GM18868 (cell line): ENCODE measurements around the gene MINDY4.

Source experiments
- ATAC-seq: cut with Tn5 transposase; IDR thresholded peaks from one replicate; pipeline ENCODE4 v1.9.1; 2021; ENCODE audit warnings: mild to moderate bottlenecking, moderate library complexity; ENCODE audit not compliant: unreplicated experiment

Gene MINDY4

DNA sequence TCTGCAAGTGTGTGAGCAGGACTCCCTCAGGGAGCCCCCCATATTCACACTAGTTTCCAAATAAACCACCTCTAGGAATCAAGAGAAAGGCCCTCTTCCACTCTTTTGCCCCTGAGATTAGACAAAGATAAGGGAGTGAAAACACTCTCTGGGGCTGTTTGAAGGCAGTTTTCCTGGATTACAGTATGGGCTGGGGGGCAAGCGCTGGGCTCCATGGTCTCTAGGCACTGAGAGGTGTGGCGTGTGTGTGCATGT, 141.4 kb downstream of the MINDY4 start:
- ATAC-seq: no peak

- no peak for ATAC-seq
Measured at GRCh38 chr7:30912986-30913811, 142.0 kb downstream of the MINDY4 start.

- ATAC-seq: no peak
Measured at GRCh38 chr7:30913821-30914515, 142.8 kb downstream of the MINDY4 start.

- ATAC-seq: no peak
Measured at GRCh38 chr7:30914596-30914995, 143.4 kb downstream of the MINDY4 start.

DNA sequence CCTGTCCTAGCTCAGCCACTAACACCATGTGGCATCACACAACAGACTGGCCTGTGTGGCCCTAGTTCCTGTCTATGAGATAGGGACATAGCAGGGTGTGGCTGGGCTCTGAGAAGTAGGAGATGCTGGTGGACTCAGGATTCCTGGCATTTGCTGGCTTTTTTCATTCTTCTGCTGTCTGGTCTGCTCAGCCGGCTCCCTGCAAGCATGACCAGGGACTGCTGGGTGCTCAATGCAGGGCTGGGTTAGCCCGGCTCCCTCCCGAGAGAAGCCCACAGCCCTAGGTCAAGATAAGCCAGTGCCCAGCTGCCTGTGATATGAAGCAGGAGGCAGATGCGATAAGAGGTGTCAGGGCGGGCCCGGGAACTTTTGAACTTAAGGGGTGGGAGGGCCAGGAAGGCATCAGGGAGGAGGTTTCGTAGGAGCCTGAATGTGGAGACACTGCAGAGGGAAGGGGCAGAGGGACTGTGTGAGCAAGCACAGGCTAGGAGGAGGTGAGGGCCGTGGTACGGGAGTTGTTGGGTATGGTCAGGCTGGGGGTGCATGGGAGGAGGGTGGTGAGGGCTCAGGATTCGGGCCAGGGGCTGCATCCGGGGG, 143.9 kb downstream of the MINDY4 start:
- ATAC-seq: no peak

- no peak for ATAC-seq
Measured at GRCh38 chr7:30915751-30916150, 144.5 kb downstream of the MINDY4 start.

GRCh38 chr7:30916255-30916654, 145.0 kb downstream of the MINDY4 start:
- ATAC-seq: no peak

GRCh38 chr7:30916767-30917166, 145.6 kb downstream of the MINDY4 start:
- ATAC-seq: no peak

GRCh38 chr7:30917216-30917893, 146.1 kb downstream of the MINDY4 start:
- no peak for ATAC-seq

- no peak for ATAC-seq
Measured at GRCh38 chr7:30918676-30919075, 147.5 kb downstream of the MINDY4 start.

DNA sequence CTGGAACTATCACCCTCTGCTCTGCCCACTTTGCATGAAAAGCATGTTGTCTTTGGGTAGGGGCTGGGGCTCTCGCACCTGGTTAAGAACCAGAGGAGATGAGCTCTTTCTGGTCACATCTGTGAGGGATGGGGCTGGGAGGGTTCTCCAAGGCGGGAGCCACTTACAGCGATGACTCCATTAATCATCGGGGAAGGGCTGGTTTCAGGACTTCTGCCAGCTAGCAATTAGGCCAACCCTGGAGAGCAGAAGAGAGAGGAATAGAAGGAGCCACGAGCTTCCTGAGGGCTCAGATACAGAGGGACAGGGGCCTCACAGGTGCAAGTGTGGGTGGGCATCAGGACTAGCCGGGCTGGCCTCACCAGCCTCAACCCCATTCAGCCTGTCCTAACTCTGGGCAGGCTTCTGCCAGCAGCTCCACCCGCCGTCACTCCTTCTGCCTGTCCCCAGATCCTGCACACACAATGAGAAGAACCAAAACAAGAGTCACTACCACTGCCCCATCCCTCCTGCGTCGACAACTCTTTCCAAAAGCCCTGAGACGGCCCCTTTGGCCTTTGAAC, 148.9 kb downstream of the MINDY4 start:
- no peak for ATAC-seq

- ATAC-seq: no peak
Measured at GRCh38 chr7:30920584-30921539, 149.6 kb downstream of the MINDY4 start.

GRCh38 chr7:30921540-30922401, 150.6 kb downstream of the MINDY4 start:
- no peak for ATAC-seq

DNA sequence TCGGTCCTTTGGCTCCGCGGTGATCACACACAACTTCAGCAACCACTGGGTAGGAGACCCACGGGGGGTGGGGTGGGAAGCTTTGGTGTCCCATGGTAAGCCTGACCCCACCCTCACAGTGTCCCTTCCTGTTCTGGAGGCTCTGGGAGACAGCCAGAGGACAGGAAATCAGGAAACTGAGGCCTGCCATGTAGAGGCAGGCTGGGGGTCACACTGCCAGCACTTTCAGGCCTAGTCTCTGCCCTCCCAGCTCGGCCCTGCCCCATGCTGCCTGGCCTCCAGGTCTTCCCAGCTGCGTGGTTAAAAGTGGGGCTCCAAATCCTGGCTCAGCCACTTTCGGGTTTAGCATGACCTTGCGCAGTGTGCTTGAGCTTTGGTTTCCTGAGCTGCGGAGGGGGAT, 151.4 kb downstream of the MINDY4 start:
- no peak for ATAC-seq

DNA sequence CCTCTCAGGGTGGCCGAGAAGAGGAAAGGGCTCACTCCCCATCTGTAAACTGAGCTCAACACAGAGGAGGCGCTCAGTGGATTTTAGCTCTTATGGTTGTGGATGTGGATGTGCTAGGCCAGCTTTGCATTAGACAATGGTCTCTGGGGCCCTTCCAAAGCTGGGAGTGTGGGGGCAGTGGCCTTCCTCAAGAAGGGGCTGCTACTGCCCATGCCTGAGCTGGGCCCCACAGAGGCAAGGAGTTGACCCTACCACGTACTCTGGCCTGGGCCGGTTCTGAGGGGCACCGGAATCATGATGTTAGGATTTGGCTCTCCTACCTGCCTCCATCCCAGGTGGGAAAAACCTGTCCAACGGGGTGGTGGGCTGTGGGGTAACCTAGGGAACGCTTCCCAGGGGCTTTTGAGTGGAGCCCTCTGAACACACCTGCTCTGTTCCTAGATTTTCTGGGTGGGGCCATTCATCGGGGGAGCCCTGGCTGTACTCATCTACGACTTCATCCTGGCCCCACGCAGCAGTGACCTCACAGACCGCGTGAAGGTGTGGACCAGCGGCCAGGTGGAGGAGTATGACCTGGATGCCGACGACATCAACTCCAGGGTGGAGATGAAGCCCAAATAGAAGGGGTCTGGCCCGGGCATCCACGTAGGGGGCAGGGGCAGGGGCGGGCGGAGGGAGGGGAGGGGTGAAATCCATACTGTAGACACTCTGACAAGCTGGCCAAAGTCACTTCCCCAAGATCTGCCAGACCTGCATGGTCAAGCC, 152.0 kb downstream of the MINDY4 start:
- ATAC-seq: no peak

DNA sequence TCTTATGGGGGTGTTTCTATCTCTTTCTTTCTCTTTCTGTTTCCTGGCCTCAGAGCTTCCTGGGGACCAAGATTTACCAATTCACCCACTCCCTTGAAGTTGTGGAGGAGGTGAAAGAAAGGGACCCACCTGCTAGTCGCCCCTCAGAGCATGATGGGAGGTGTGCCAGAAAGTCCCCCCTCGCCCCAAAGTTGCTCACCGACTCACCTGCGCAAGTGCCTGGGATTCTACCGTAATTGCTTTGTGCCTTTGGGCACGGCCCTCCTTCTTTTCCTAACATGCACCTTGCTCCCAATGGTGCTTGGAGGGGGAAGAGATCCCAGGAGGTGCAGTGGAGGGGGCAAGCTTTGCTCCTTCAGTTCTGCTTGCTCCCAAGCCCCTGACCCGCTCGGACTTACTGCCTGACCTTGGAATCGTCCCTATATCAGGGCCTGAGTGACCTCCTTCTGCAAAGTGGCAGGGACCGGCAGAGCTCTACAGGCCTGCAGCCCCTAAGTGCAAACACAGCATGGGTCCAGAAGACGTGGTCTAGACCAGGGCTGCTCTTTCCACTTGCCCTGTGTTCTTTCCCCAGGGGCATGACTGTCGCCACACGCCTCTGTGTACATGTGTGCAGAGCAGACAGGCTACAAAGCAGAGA, 152.7 kb downstream of the MINDY4 start:
- ATAC-seq: no peak

GRCh38 chr7:30924624-30925023, 153.4 kb downstream of the MINDY4 start:
- no peak for ATAC-seq

DNA sequence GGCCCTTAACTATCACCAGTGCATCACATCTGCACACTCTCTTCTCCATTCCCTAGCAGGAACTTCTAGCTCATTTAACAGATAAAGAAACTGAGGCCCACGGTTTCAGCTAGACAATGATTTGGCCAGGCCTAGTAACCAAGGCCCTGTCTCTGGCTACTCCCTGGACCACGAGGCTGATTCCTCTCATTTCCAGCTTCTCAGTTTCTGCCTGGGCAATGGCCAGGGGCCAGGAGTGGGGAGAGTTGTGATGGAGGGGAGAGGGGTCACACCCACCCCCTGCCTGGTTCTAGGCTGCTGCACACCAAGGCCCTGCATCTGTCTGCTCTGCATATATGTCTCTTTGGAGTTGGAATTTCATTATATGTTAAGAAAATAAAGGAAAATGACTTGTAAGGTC, 153.9 kb downstream of the MINDY4 start:
- no peak for ATAC-seq
